H1 (cell line): Measurements from ENCODE around the gene AP2A1. TPM values are rescaled to one million over a fixed set of nuclear protein-coding genes. Genes with fewer than 3 reads are reported as not detected.

Experiments used
- CTCF ChIA-PET: fragments of 300-600 bp; sonication (Branson Sonifier 250); formaldehyde crosslinking; loops from one replicate; lab custom pipeline; 2021; ENCODE audit not compliant: partially characterized antibody; lab: Charles Lee
- POLR2A ChIA-PET: fragments of 300-600 bp; sonication (Branson Sonifier 250); formaldehyde crosslinking; loops from one replicate; lab custom pipeline; 2021; ENCODE audit warnings: inconsistent platforms; ENCODE audit not compliant: partially characterized antibody; lab: Charles Lee
- DNase-seq, 2 experiments: peaks; one replicate each; pipeline versions ENCODE4 v3.0.0 to v3.0.0-alpha.2; 2010 to 2022; ENCODE audit warnings: low spot score in 2 of 2, low read depth in 1 of 2, mixed read lengths in 1 of 2
- FAIRE-seq: peaks from 2 replicates; lab custom pipeline; 2011; peaks lifted over from hg19 to GRCh38; lab: Jason Lieb, UNC
- H2AFZ ChIP-seq: 2 replicates; pipeline ENCODE4 v1.8.1; 2012; ENCODE audit warnings: low read length, inconsistent platforms
- H2AK5ac ChIP-seq: 2 replicates; pipeline ENCODE4 v1.6.1; 2013; ENCODE audit warnings: low read depth, low read length
- H2BK120ac ChIP-seq: replicated peaks from 2 replicates; pipeline ENCODE3; 2013; ENCODE audit warnings: low read depth, low read length, inconsistent platforms
- H2BK12ac ChIP-seq: 2 replicates; pipeline ENCODE4 v1.6.1; 2013; ENCODE audit warnings: low read depth, low read length
- H2BK15ac ChIP-seq: 2 replicates; pipeline ENCODE4 v1.6.1; 2013; ENCODE audit warnings: low read length
- H2BK20ac ChIP-seq: 2 replicates; pipeline ENCODE4 v1.6.1; 2013; ENCODE audit warnings: low read length
- H2BK5ac ChIP-seq: 2 replicates; pipeline ENCODE4 v1.6.1; 2013; ENCODE audit warnings: low read depth, low read length
- H3K14ac ChIP-seq: 2 replicates; pipeline ENCODE4 v1.6.1; 2013; ENCODE audit warnings: inconsistent platforms; ENCODE audit not compliant: insufficient read length
- H3K18ac ChIP-seq: 2 replicates; pipeline ENCODE4 v1.6.1; 2013; ENCODE audit warnings: low read length; ENCODE audit errors: extremely low read depth
- H3K23ac ChIP-seq: 2 replicates; pipeline ENCODE4 v1.6.1; 2013; ENCODE audit warnings: inconsistent platforms; ENCODE audit not compliant: insufficient read length
- H3K23me2 ChIP-seq: 2 replicates; pipeline ENCODE4 v1.6.1; 2013; ENCODE audit warnings: low read depth, low read length
- H3K27ac ChIP-seq: 2 replicates; pipeline ENCODE4 v1.6.1; 2011; ENCODE audit warnings: low read depth, low read length, inconsistent platforms
- H3K27me3 ChIP-seq, 4 experiments: replicated peaks in 1 of 4; 1 replicate in 1 of 4; 2 replicates in 3 of 4; pipeline versions ENCODE4 v1.6.1 to v1.8.1; 2011 to 2013; ENCODE audit warnings: low read length in 3 of 4, mild to moderate bottlenecking in 3 of 4, inconsistent platforms in 2 of 4, mixed read lengths in 2 of 4, moderate library complexity in 1 of 4; ENCODE audit not compliant: control insufficient read depth in 3 of 4, insufficient read depth in 3 of 4; ENCODE audit errors: extremely low read depth in 1 of 4
- H3K36me3 ChIP-seq, 4 experiments: 2 replicates each; pipeline versions ENCODE4 v1.6.1 to v1.8.1; 2011 to 2013; ENCODE audit warnings: mild to moderate bottlenecking in 4 of 4, low read length in 3 of 4, moderate library complexity in 2 of 4, control low read depth in 1 of 4, inconsistent platforms in 1 of 4; ENCODE audit not compliant: insufficient read depth in 4 of 4, control insufficient read depth in 2 of 4
- H3K4ac ChIP-seq: replicated peaks from 2 replicates; pipeline ENCODE3; 2013; ENCODE audit warnings: low read length, low read depth, mixed read lengths, inconsistent platforms; ENCODE audit not compliant: insufficient read length
- H3K4me1 ChIP-seq, 4 experiments: replicated peaks in 1 of 4; 1 replicate in 1 of 4; 2 replicates in 3 of 4; pipeline versions ENCODE4 v1.6.1 to v1.8.1; 2011 to 2013; ENCODE audit warnings: low read length in 3 of 4, inconsistent platforms in 2 of 4, mixed read lengths in 1 of 4; ENCODE audit not compliant: insufficient read depth in 4 of 4, control insufficient read depth in 3 of 4
- H3K4me2 ChIP-seq, 2 experiments: 2 replicates each; pipeline versions ENCODE4 v1.6.1 to v1.8.1; 2011 to 2013; ENCODE audit warnings: low read depth in 2 of 2, low read length in 2 of 2, control low read depth in 1 of 2, inconsistent platforms in 1 of 2, mild to moderate bottlenecking in 1 of 2; ENCODE audit not compliant: insufficient read depth in 1 of 2
- H3K4me3 ChIP-seq, 4 experiments: fragments of 200-600, 300-600 bp in 1 of 4; sonication (generic), shearing (Covaris generic), sonication (Bioruptor Twin) in 1 of 4; 2 replicates each; pipeline versions ENCODE4 v1.5.1 to v1.8.1; 2011 to 2016; ENCODE audit warnings: low read length in 4 of 4, low read depth in 3 of 4, control low read depth in 2 of 4, inconsistent platforms in 2 of 4, mild to moderate bottlenecking in 2 of 4, mixed read lengths in 1 of 4, moderate library complexity in 1 of 4; ENCODE audit not compliant: insufficient read depth in 2 of 4; ENCODE audit errors: extremely low read depth in 1 of 4
- H3K56ac ChIP-seq: replicated peaks from 2 replicates; pipeline ENCODE3; 2013; ENCODE audit warnings: low read depth, mild to moderate bottlenecking, mixed read lengths, low read length, inconsistent platforms; ENCODE audit not compliant: insufficient read length
- H3K79me1 ChIP-seq: 2 replicates; pipeline ENCODE4 v1.6.1; 2013; ENCODE audit warnings: low read depth, low read length, control low read depth
- H3K79me2 ChIP-seq, 2 experiments: 2 replicates each; pipeline versions ENCODE4 v1.6.1 to v1.8.1; 2012 to 2013; ENCODE audit warnings: low read length in 2 of 2, mild to moderate bottlenecking in 2 of 2, inconsistent platforms in 1 of 2; ENCODE audit not compliant: insufficient read depth in 2 of 2, control insufficient read depth in 1 of 2
- H3K9ac ChIP-seq, 4 experiments: replicated peaks in 1 of 4; 1 replicate in 1 of 4; 2 replicates in 3 of 4; pipeline versions ENCODE4 v1.6.1 to v1.8.1; 2011 to 2013; ENCODE audit warnings: low read depth in 3 of 4, low read length in 3 of 4, control low read depth in 2 of 4, mild to moderate bottlenecking in 2 of 4, moderate library complexity in 2 of 4, inconsistent platforms in 1 of 4; ENCODE audit errors: extremely low read depth in 1 of 4
- H3K9me3 ChIP-seq, 2 experiments: 2 replicates each; pipeline versions ENCODE4 v1.6.1 to v1.8.1; 2012 to 2013; ENCODE audit warnings: mild to moderate bottlenecking in 2 of 2, moderate library complexity in 2 of 2, control low read depth in 1 of 2, inconsistent platforms in 1 of 2, low read depth in 1 of 2, low read length in 1 of 2, mixed read lengths in 1 of 2; ENCODE audit not compliant: insufficient read depth in 2 of 2
- H4K20me1 ChIP-seq, 2 experiments: replicated peaks in 1 of 2; 2 replicates each; pipeline versions ENCODE3 to v1.8.1; 2011 to 2013; ENCODE audit warnings: inconsistent platforms in 2 of 2, low read length in 2 of 2, mild to moderate bottlenecking in 1 of 2; ENCODE audit not compliant: insufficient read depth in 2 of 2, control insufficient read depth in 1 of 2
- H4K5ac ChIP-seq: 2 replicates; pipeline ENCODE4 v1.6.1; 2013; ENCODE audit warnings: low read length, low read depth, mixed read lengths, inconsistent platforms; ENCODE audit not compliant: insufficient read length
- H4K8ac ChIP-seq: 2 replicates; pipeline ENCODE4 v1.8.0; 2013; ENCODE audit warnings: mild to moderate bottlenecking, moderate library complexity, low read length, inconsistent platforms; ENCODE audit not compliant: insufficient read depth; ENCODE audit errors: extremely low read depth
- H4K91ac ChIP-seq: replicated peaks from 2 replicates; pipeline ENCODE3; 2013; ENCODE audit warnings: low read length, mixed read lengths, inconsistent platforms; ENCODE audit not compliant: insufficient read length
- ATF2 ChIP-seq: IDR thresholded peaks from 2 replicates; pipeline ENCODE4 v1.6.1; 2012; ENCODE audit warnings: low read length, inconsistent platforms
- BCL11A ChIP-seq, 2 experiments: IDR thresholded peaks; one replicate each; pipeline ENCODE4 v1.6.1; 2011; ENCODE audit warnings: low read depth in 2 of 2, low read length in 2 of 2, mild to moderate bottlenecking in 2 of 2
- CHD1 ChIP-seq: IDR thresholded peaks from 2 replicates; pipeline ENCODE4 v1.6.1; 2012; ENCODE audit warnings: low read depth, low read length, improper control_type of control experiment
- CTBP2 ChIP-seq: IDR thresholded peaks from 2 replicates; pipeline ENCODE4 v1.7.0; 2011; ENCODE audit warnings: borderline replicate concordance, mild to moderate bottlenecking, moderate library complexity, mixed read lengths, low read length; ENCODE audit not compliant: insufficient read depth, insufficient read length
- KDM5A ChIP-seq: fragments of 200-600 bp; IDR thresholded peaks from 2 replicates; pipeline ENCODE4 v1.7.1; 2012; ENCODE audit warnings: mild to moderate bottlenecking, low read length, inconsistent platforms, mixed read lengths
- POLR2A ChIP-seq, 2 experiments: IDR thresholded peaks; 1 replicate in 1 of 2; 2 replicates in 1 of 2; pipeline ENCODE4 v1.6.1; 2011; ENCODE audit warnings: low read depth in 2 of 2, low read length in 2 of 2, mild to moderate bottlenecking in 2 of 2; ENCODE audit errors: control extremely low read depth in 1 of 2
- RAD21 ChIP-seq, 2 experiments: IDR thresholded peaks in 1 of 2; conservative IDR thresholded peaks in 1 of 2; 2 replicates each; pipeline ENCODE4 v1.6.1; 2011; ENCODE audit warnings: low read depth in 2 of 2, low read length in 2 of 2, improper control_type of control experiment in 1 of 2, inconsistent platforms in 1 of 2, mild to moderate bottlenecking in 1 of 2, moderate library complexity in 1 of 2
- RBBP5 ChIP-seq: IDR thresholded peaks from 2 replicates; pipeline ENCODE4 v1.7.1; 2012; ENCODE audit warnings: low read depth, mild to moderate bottlenecking, inconsistent platforms, low read length, moderate library complexity, borderline replicate concordance
- SP4 ChIP-seq: IDR thresholded peaks from 2 replicates; pipeline ENCODE4 v1.6.1; 2012; ENCODE audit warnings: low read length, inconsistent platforms
- TBP ChIP-seq: IDR thresholded peaks from 2 replicates; pipeline ENCODE4 v1.6.1; 2011; ENCODE audit warnings: low read depth, low read length, improper control_type of control experiment
- TCF12 ChIP-seq: IDR thresholded peaks from 2 replicates; pipeline ENCODE4 v1.6.1; 2011; ENCODE audit warnings: low read depth, mild to moderate bottlenecking, low read length
- TEAD4 ChIP-seq: IDR thresholded peaks from 2 replicates; pipeline ENCODE4 v1.6.1; 2012; ENCODE audit warnings: low read depth, low read length, inconsistent platforms, mixed read lengths
- ZNF274 ChIP-seq: IDR thresholded peaks from 2 replicates; pipeline ENCODE4 v1.7.0; 2012; ENCODE audit warnings: low read length, borderline replicate concordance; ENCODE audit errors: extremely low read depth
- WGBS, 2 experiments: shearing (Covaris generic) in 1 of 2; methylation state at CpG; one replicate each; pipeline versions ENCODE4 v1.1.6 to v1.1.7; 2013 to 2015; ENCODE audit warnings: low lambda C conversion rate in 2 of 2, mixed read lengths in 2 of 2, inconsistent platforms in 1 of 2, low coverage in 1 of 2, missing lambda C conversion rate in 1 of 2; ENCODE audit not compliant: insufficient replicate concordance in 2 of 2, insufficient coverage in 1 of 2, insufficient read length in 1 of 2; ENCODE audit errors: extremely low coverage in 1 of 2, missing lambda C conversion rate in 1 of 2; 5-methylcytosine and 5-hydroxymethylcytosine counted together
- polyA plus RNA-seq, 7 experiments: library from polyadenylated mRNA; depleted of rRNA in 3 of 7; stranded (reverse) in 5 of 7; unstranded in 2 of 7; fragments of >200 nt in 5 of 7; fragments of 200-250 nt in 2 of 7; gene quantifications; 1 replicate in 5 of 7; 2 replicates in 1 of 7; 4 replicates in 1 of 7; pipeline versions ENCODE4 v1.2.1 to v1.2.3, GENCODE V29; 2011 to 2013; ENCODE audit warnings: missing spikeins in 2 of 7, mixed read lengths in 2 of 7
- total RNA-seq: library from RNA; stranded (reverse); fragmentation: NEBNext Ultra II Directional; extraction: Animal tissue kit (Norgen Biotek cat#: 25700); gene quantifications from 2 replicates; pipeline ENCODE4 v1.2.1, GENCODE V29; 2021

The AP2A1 gene
- total and polyA plus RNA-seq, 2 of the 8 experiments (the other 6 are each of a cell fraction or from before 2014, with no cell fraction given): 105 to 106 TPM

DNA sequence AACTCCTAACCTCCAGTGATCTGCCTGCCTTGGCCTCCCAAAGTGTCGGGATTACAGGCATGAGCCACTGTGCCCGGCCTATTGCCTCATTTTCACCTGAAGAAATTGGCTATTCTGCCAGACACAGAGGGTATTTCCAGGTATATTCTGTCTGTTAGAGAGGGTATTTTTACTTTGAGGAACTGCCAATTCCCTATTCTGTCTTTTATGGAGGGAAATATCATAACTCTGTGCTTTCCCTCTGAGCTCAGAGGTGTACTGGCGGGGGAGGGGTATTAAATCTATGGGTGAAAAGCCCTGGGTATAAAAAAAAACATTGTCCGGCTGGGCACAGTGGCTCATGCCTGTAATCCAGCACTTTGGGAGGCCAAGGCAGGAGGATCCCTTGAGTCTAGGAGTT, 28.5 kb upstream of the AP2A1 start:
- Histone ChIP-seq H3K4me2 (no peak overlapping the region), H3K23me2 (no peaks in the 10 kb centered on the region), H3K4me1 (no peaks in the 10 kb centered on the region; a peak in 1 of 7 replicates), H2AK5ac (no peak overlapping the region), H3K79me1 (no peaks in the 10 kb centered on the region), H3K4me3 (no peak overlapping the region), H2BK5ac (no peak overlapping the region), H2BK20ac (no peak overlapping the region), H4K5ac (no peak overlapping the region), H3K18ac (no peak overlapping the region), H3K14ac (no peak overlapping the region), H4K91ac (no peak overlapping the region), H4K20me1 (no peaks in the 10 kb centered on the region), H2BK15ac (no peak overlapping the region), H3K9ac (no peak overlapping the region), H3K36me3 (no peaks in the 10 kb centered on the region), H4K8ac (no peak overlapping the region), H2AFZ (no peak overlapping the region), H3K27ac (no peak overlapping the region), H2BK120ac (no peak overlapping the region), H3K56ac (no peak overlapping the region), H3K23ac (no peak overlapping the region), H3K9me3 (no peaks in the 10 kb centered on the region), H3K4ac (no peak overlapping the region), H3K79me2 (no peaks in the 10 kb centered on the region), H3K27me3 (no peaks in the 10 kb centered on the region), H2BK12ac (no peak overlapping the region)
- DNase-seq: no peak
- WGBS, 2 experiments: 87% methylated on average over 4 of the region's 4 CpGs; no CpG with 5 or more reads in 1 of the 2 experiments
- CTCF ChIA-PET: interaction anchor here (0.7 kb wide), 2 partner anchors 21 to 155 kb away, joined by 3 read pairs; no protein-coding TSS in a partner anchor
- FAIRE-seq: no peak
- POLR2A ChIA-PET: interaction anchor here (0.9 to 1.1 kb wide), 2 partner anchors 10 to 21 kb away, joined by 4 read pairs; no protein-coding TSS in a partner anchor
- no peak for TF ChIP-seq CTBP2
- no peak for TF ChIP-seq POLR2A (IDR thresholded peaks at IDR 0.05; ENCODE audit: control extremely low read depth in 1 of 2, low read depth in 2 of 2, low read length in 2 of 2)
- no peak for TF ChIP-seq ZNF274
- no peak for TF ChIP-seq TEAD4
- TF ChIP-seq CHD1: no peak
- TF ChIP-seq KDM5A: no peak
- no peak for TF ChIP-seq TCF12
- TF ChIP-seq BCL11A (IDR thresholded peaks at IDR 0.05; ENCODE audit: low read depth in 2 of 2, low read length in 2 of 2): no peak
- TF ChIP-seq RAD21 (IDR thresholded peaks at IDR 0.05 in 1 of 2, conservative IDR thresholded peaks at IDR 0.05 in 1 of 2; ENCODE audit: low read depth in 2 of 2, low read length in 2 of 2): no peak
- no peak for TF ChIP-seq RBBP5
- no peak for TF ChIP-seq ATF2
- TF ChIP-seq TBP: no peak
- no peak for TF ChIP-seq SP4
